B cell (primary cell): Measurements from ENCODE around the gene TRMT10B. TPM values are rescaled to one million over a fixed set of nuclear protein-coding genes. Genes with fewer than 3 reads are reported as not detected.

Experiments used
- ATAC-seq: fragments of 200-7000 bp; cut with Tn5 transposase; one replicate; pipeline ENCODE4 v1.10.0; 2021; ENCODE audit warnings: low read depth, mild to moderate bottlenecking, moderate number of reproducible peaks, moderate library complexity
- CTCF ChIA-PET: fragments of 350-600 bp; sonication (Branson Sonifier 250); formaldehyde crosslinking; loops from one replicate; lab custom pipeline; 2021; ENCODE audit warnings: antibody characterized with exemption, inconsistent platforms; lab: Charles Lee
- POLR2A ChIA-PET: fragments of 350-600 bp; sonication (Branson Sonifier 250); formaldehyde crosslinking; loops from one replicate; lab custom pipeline; 2021; ENCODE audit warnings: antibody characterized with exemption; lab: Charles Lee
- DNase-seq: peaks from one replicate; pipeline ENCODE4 v3.0.0; 2013
- H2AFZ ChIP-seq: 2 replicates; pipeline ENCODE4 v1.6.1; 2012; ENCODE audit warnings: mild to moderate bottlenecking, low read depth, low read length; ENCODE audit not compliant: insufficient read depth, poor library complexity, severe bottlenecking
- H3K27ac ChIP-seq, 2 donors: 1 replicate in 1 of 2; 2 replicates in 1 of 2; pipeline ENCODE4 v1.5.1; 2012 to 2013; ENCODE audit warnings: low read length in 2 of 2, mild to moderate bottlenecking in 2 of 2, moderate library complexity in 1 of 2
- H3K27me3 ChIP-seq, 4 experiments: fragments of 200-600 bp in 1 of 4; sonication (generic) in 1 of 4; replicated peaks in 1 of 4; 1 replicate in 2 of 4; 2 replicates in 2 of 4; pipeline versions ENCODE4 v1.6.1 to v1.7.0; 2013 to 2016; ENCODE audit warnings: low read length in 3 of 4, mild to moderate bottlenecking in 2 of 4, mixed read lengths in 1 of 4, moderate library complexity in 1 of 4; ENCODE audit not compliant: insufficient read depth in 4 of 4, control insufficient read depth in 3 of 4; ENCODE audit errors: control extremely low read depth in 1 of 4
- H3K36me3 ChIP-seq, 2 experiments: replicated peaks in 1 of 2; 1 replicate in 1 of 2; 2 replicates in 1 of 2; pipeline versions ENCODE4 v1.6.1 to v1.7.1; 2013; ENCODE audit warnings: low read length in 1 of 2; ENCODE audit not compliant: insufficient read depth in 2 of 2, control insufficient read depth in 1 of 2; ENCODE audit errors: control extremely low read depth in 1 of 2, extremely low read depth in 1 of 2
- H3K4me1 ChIP-seq, 2 donors: fragments of 200-600 bp in 1 of 2; sonication (generic) in 1 of 2; 1 replicate in 1 of 2; 2 replicates in 1 of 2; pipeline versions ENCODE4 v1.5.1 to v1.6.1; 2013 to 2017; ENCODE audit warnings: low read length in 2 of 2; ENCODE audit not compliant: control insufficient read depth in 2 of 2, insufficient read depth in 2 of 2
- H3K4me2 ChIP-seq: replicated peaks from 2 replicates; pipeline ENCODE3; 2012; ENCODE audit warnings: mild to moderate bottlenecking, low read depth, low read length; ENCODE audit not compliant: poor library complexity, severe bottlenecking
- H3K4me3 ChIP-seq, 5 experiments: fragments of 200-600 bp in 1 of 5; sonication (generic) in 1 of 5; 1 replicate in 3 of 5; 2 replicates in 2 of 5; pipeline versions ENCODE4 v1.5.1 to v1.7.0; 2011 to 2016; ENCODE audit warnings: low read length in 4 of 5, mild to moderate bottlenecking in 4 of 5, low read depth in 2 of 5, control low read depth in 1 of 5, moderate library complexity in 1 of 5; ENCODE audit not compliant: insufficient read depth in 1 of 5; ENCODE audit errors: control extremely low read depth in 1 of 5, extremely low read depth in 1 of 5
- H3K79me2 ChIP-seq: fragments of 200-600 bp; sonication (generic); one replicate; pipeline ENCODE4 v1.6.0; 2016; ENCODE audit warnings: low read length; ENCODE audit not compliant: control insufficient read depth, insufficient read depth
- H3K9ac ChIP-seq: fragments of 200-600 bp; sonication (generic); 2 replicates; pipeline ENCODE4 v1.6.1; 2017; ENCODE audit warnings: mild to moderate bottlenecking, low read length, moderate library complexity
- H3K9me3 ChIP-seq, 3 donors: one replicate each; pipeline versions ENCODE4 v1.6.1 to v1.7.1; 2013; ENCODE audit warnings: low read length in 2 of 3; ENCODE audit not compliant: control insufficient read depth in 2 of 3, insufficient read depth in 1 of 3; ENCODE audit errors: control extremely low read depth in 1 of 3
- H4K20me1 ChIP-seq: 2 replicates; pipeline ENCODE4 v1.6.0; 2012; ENCODE audit warnings: mild to moderate bottlenecking, low read length; ENCODE audit not compliant: insufficient read depth, control insufficient read depth, poor library complexity, severe bottlenecking
- H3K27ac Mint-ChIP-seq: one replicate; pipeline ENCODE4 v1.8.0; 2021; ENCODE audit warnings: mixed read lengths
- H3K27me3 Mint-ChIP-seq: one replicate; pipeline ENCODE4 v1.8.0; 2021; ENCODE audit warnings: mixed read lengths
- H3K4me1 Mint-ChIP-seq: one replicate; pipeline ENCODE4 v1.8.0; 2021; ENCODE audit warnings: mixed read lengths
- H3K4me3 Mint-ChIP-seq: one replicate; pipeline ENCODE4 v1.8.0; 2021; ENCODE audit warnings: mixed read lengths
- H3K9me3 Mint-ChIP-seq: one replicate; pipeline ENCODE4 v1.8.0; 2022; ENCODE audit warnings: mixed read lengths; ENCODE audit not compliant: insufficient read depth
- CTCF ChIP-seq: fragments of 200-600 bp; IDR thresholded peaks from one replicate; pipeline ENCODE4 v1.8.0; 2022; ENCODE audit warnings: antibody characterized with exemption, mild to moderate bottlenecking
- EZH2 ChIP-seq: IDR thresholded peaks from 2 replicates; pipeline ENCODE4 v1.6.1; 2012; ENCODE audit warnings: borderline replicate concordance, low read depth, mild to moderate bottlenecking, moderate library complexity, low read length; ENCODE audit not compliant: insufficient read depth, poor library complexity, severe bottlenecking
- WGBS: methylation state at CpG from one replicate; pipeline ENCODE4 v1.1.5; 2013; ENCODE audit warnings: missing lambda C conversion rate; ENCODE audit not compliant: insufficient coverage; 5-methylcytosine and 5-hydroxymethylcytosine counted together
- intact Hi-C: fragments of 100-400 bp; cut with micrococcal nuclease; formaldehyde crosslinking; loops from one replicate; pipeline ENCODE4 v1.10.0; 2022
- polyA plus RNA-seq: library from polyadenylated mRNA; depleted of rRNA; stranded (reverse); fragments of >200 nt; gene quantifications from 2 replicates; pipeline ENCODE4 v1.2.3, GENCODE V29; 2012
- total RNA-seq, 2 donors: library from RNA; stranded (reverse); fragments of 120-200 nt in 1 of 2; gene quantifications; 1 replicate in 1 of 2; 2 replicates in 1 of 2; pipeline versions ENCODE4 v1.2.3 to v1.2.4, GENCODE V29; 2013 to 2022

TRMT10B gene
- total and polyA plus RNA-seq, 2 donors (not counting 1 experiment from before 2014, with no cell fraction given): 18.1 to 27.8 TPM

DNA sequence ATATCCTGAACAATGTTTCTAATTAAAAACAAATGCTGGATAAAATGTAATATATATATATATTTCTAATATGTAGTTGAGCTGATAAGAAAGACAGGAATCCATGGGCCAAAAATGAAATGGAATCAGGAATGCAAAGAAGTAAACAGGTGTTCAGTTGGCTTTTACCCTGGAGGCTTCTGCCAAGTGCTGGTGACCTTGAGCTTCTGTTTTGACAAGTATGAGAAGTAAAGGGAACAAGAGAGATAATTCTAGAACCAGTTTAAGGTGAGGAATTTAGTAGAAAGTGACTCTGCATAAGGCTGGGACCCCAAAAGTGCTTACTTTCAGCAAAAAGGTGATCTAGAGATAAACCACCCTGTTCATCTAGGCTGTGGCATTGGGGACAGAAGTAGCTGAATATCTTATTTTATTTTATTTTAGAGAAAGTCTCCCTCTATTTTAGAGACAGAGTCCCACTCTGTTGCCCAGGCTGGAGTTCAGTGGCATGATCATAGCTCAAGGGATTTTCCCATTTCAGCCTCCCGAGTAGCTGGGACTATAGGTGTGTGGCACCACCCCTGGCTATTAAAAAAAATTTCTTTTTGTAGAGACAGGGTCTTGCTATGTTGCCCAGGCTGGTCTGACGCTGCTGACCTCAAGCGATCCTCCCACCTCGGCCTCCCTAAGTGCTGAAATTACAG is 74.0 kb downstream of the TRMT10B start:
- intact Hi-C loops: no loop called here
- Mint-ChIP-seq H3K4me1 (no peaks in the 10 kb centered on the region), H3K27ac (no peak overlapping the region), H3K4me3 (no peak overlapping the region), H3K9me3 (peaks cover 5% of the 10 kb centered on the region), H3K27me3 (no peaks in the 10 kb centered on the region)
- ATAC-seq: no peak
- Histone ChIP-seq H3K9ac (no peak overlapping the region), H3K36me3 (peaks cover 7 to 29% of the 10 kb centered on the region in 2 experiments), H3K4me1 (no peaks in the 10 kb centered on the region), H2AFZ (no peak overlapping the region), H3K27ac (no peak overlapping the region), H3K4me2 (no peak overlapping the region), H3K9me3 (no peaks in the 10 kb centered on the region), H4K20me1 (no peaks in the 10 kb centered on the region), H3K79me2 (no peaks in the 10 kb centered on the region), H3K4me3 (no peak overlapping the region), H3K27me3 (no peaks in the 10 kb centered on the region)
- no peak for DNase-seq
- POLR2A ChIA-PET: no interaction called here
- CTCF ChIA-PET: no interaction called here
- TF ChIP-seq CTCF (no peak), EZH2 (no peak)
- WGBS: 93% methylated on average over 4 of the region's 4 CpGs

Other genes starting within 250 kb of the TRMT10B start
- gene FBXO10, start 177.4 kb upstream of the TRMT10B start, total RNA-seq: 67.3 and 68.0 TPM in 2 replicates
- gene FBXO10, start 177.4 kb upstream of the TRMT10B start, polyA plus RNA-seq: 12.3 and 18.6 TPM in 2 replicates
- 39.7 and 44.4 TPM in 2 replicates for gene TOMM5, start 161.2 kb upstream of the TRMT10B start, total RNA-seq
- 30.6 and 33.9 TPM in 2 replicates for gene TOMM5, start 161.2 kb upstream of the TRMT10B start, polyA plus RNA-seq
- gene FRMPD1, start 102.9 kb upstream of the TRMT10B start, total RNA-seq: 0.05 TPM in 1 of 2 replicates, not detected in the other
- not detected in 2 replicates for gene FRMPD1, start 102.9 kb upstream of the TRMT10B start, polyA plus RNA-seq
- gene EXOSC3, start 31.3 kb downstream of the TRMT10B start, total RNA-seq: 55.3 and 64.9 TPM in 2 replicates
- 11.7 and 13.6 TPM in 2 replicates for gene EXOSC3, start 31.3 kb downstream of the TRMT10B start, polyA plus RNA-seq
- gene DCAF10, start 47.0 kb downstream of the TRMT10B start, total RNA-seq: 22.1 and 22.5 TPM in 2 replicates
- 8.3 and 9.5 TPM in 2 replicates for gene DCAF10, start 47.0 kb downstream of the TRMT10B start, polyA plus RNA-seq
- gene SLC25A51, start 150.3 kb downstream of the TRMT10B start, total RNA-seq: 27.8 and 28.1 TPM in 2 replicates
- 9.9 and 12.9 TPM in 2 replicates for gene SLC25A51, start 150.3 kb downstream of the TRMT10B start, polyA plus RNA-seq